HG02571 (cell line): ENCODE results near the gene SERTAD2.

ENCODE experiments used
- ATAC-seq: cut with Tn5 transposase; IDR thresholded peaks from one replicate; pipeline ENCODE4 v1.9.1; 2021; ENCODE audit warnings: mild to moderate bottlenecking, moderate library complexity; ENCODE audit not compliant: unreplicated experiment

The SERTAD2 gene

DNA sequence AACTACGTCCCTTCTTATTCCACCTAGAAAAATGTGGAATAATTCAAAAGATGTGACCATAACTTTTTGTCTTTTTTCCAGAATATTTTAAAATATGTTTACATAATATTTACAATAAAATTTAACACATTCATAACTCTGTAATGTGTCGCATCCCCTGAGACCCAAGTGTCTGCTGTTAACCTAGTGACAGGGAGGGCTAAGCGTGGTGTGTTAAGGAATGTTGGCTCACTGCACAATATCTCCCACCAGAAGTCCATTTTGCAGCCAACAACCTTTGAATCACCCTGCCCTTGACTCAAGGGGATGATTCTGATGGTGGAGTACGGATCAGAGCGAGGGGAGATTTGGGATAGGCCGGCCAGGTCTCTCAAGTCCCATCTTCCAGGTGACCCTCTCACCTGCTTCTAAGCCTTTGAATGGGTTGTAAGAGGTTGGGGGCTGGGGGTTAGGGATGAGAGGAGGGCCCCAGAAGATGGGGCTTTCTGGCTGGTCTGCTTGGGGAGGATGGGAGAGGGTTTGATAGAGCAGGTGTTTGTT lies 43.3 kb downstream of the SERTAD2 start:
- ATAC-seq, result no peak

DNA sequence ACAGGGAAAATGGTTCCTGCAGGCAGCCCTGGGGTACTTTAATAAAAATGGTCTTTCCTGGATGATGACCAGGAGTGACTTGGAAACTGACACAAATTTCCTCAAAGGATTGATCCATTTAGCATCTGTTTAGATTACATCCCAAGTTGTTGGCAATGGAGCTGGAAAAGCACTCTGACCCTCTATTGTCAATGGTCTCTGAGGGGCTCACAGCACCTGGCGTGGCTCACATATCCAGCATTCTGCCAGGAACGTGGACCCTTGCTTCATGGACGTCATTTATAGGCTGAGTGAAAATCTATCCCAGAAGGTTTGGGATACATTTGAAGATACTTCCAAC lies 43.8 kb downstream of the SERTAD2 start:
- no peak for ATAC-seq

DNA sequence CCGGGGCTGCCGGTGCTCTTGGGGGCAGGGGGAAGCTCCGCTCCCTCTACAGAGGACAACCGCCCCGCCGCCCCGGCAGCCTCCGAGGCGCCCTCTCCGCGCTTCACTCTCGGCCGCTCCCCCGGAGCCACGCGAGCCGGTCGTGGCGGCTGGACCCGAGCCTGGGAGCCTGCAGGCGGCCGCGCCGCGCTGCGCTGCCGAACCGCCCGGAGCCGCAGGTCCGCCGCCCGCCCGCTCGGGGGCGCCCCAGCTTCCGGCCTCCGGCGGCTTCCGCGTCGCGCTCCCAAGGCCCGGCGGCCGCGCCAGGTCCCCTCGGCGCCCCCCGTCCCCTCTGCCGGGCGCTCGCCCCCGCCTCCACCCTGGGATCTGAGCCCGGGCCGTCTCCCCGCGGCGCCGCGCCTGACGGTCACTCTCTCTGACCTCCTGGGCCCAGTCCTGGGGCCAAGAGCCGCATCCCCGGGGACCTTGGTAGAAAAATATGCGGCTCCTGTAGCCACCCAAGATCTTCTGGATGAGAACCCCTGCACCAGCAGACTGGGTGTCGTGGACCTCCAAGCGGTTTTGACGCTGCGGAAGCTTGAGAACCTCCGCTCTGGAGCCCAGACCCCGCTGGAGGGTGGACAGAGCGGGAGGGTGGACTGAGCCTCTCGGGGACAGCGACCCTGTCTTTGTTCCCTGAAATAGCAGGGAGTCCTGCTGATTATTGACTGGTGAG lies 44.3 kb downstream of the SERTAD2 start:
- ATAC-seq, result peak; percentile 41

DNA sequence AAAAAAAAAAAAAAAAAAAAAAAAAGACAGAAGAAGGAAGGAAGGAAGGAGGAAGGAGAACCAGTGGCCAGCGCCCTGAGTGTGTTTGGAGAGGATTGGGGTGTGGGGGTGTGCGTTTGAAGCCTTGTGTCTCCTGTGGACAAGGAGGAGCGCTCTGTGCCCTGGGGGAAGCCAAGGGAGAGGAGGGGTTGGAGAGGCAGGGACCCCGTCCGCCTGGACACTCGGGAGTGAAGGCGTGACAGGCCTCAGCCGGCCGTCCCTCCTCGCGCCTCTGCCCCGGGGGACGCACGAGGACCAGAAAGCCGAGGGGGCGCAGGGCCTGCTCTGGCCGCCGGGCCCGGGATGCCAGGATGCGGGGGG lies 44.9 kb downstream of the SERTAD2 start:
- ATAC-seq, result peak; percentile 0

DNA sequence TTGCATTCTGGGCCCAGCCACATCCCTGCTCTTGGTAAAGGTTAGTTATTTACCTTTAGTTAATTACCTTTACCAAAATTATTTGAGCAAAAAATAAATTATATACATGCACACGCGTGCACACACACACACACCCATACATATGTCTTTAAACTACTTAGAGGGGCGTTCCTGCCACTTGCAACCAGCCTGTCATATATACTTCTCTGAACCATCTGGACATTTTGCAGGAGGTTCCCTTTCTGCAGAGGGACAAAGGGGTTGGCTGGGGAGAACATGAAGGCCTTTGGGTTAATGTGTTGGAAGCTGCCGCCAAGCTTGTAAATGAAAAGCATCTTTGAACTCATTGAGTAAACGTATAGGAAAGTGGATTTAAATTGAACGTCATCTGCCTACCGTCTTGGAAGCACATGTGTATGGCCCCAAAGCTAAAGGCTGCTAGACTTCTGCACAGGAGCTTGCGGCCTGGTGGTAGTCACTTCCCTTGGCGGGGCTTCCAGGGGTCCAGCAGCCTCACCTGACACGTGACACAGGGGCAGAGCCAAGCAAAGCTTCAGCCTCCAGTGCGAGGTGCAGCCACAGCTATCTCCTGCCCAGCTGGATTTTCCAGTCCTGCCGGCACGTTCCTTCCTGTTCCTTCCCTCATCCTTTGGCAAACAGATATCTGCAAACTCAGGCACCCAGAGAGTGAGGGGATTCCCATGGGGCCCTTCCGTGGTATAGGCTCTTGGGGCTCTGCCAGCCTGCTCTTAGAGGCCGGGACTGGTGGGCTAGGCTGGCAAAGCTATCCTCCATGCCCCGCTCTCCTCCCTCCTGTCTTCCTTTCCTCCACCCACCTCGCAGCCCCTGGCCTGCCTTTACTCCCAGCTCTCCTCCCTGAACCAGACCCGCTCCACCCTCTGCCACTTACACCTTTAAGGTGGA lies 46.1 kb downstream of the SERTAD2 start:
- ATAC-seq, result no peak

DNA sequence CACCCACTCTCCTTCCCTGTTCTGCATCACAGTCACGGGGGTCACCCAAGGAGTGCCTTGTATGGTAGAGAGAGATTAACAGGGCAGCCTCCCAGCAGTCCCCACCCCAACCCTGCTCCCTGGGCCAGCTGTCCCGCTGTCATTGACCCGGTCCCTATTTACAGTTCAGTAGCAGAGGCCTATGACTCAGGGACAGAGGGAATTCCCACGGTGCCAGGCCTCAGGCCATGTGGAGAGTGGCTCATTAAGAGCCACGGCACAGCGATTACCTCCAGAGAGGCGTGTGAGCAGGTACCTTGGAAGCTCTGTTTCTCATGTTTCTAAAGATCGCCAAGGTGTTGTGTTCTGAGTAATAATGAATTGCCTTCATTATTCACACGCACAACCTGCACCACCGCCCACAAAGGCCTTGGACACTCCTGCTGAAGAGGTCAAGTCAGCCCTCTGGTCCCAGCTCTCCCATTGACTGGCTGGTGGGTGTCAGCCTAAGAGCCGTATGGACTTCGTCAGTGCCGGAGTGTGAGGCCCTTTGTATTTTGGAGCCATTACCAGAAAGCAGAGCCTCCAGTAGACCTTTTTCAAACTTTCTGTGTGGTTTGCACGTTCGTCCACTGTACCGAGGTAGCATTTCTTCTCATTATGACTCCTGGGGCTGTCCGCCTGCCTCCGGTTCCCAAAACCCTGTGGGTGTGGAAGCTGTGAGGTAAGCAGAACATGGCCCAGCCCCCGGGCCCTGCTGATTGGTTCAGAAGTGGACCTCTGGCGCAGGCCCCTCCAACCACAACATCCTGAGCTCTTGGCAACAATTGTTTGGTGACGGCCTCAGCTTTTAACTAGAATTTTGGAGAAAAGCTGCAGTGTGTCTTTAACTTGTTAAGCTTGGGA lies 47.0 kb downstream of the SERTAD2 start:
- peak; percentile 82 for ATAC-seq

DNA sequence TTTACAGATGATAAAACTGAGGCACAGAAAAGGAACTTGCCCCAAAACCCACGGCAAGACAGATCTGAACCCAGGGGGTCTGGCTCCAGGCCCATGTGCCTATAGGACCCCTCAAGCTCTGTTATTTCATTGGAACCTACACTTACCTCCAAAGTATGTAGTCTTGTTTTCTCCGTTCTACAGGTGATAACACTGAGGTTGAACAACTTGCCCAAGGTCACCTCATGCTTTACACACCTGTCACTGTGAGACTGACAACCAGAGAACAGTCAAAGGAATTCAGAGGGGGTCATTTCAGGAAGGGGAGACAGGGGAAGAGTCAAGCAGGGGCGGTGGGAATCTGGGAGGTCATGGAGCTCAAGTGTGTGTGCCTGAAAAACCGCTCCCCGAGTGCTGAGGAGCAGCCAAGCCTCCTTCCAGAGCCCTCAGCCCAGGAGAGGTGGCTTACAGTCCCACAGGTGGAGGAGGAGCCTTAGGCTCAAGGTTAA lies 47.7 kb downstream of the SERTAD2 start:
- no peak for ATAC-seq

DNA sequence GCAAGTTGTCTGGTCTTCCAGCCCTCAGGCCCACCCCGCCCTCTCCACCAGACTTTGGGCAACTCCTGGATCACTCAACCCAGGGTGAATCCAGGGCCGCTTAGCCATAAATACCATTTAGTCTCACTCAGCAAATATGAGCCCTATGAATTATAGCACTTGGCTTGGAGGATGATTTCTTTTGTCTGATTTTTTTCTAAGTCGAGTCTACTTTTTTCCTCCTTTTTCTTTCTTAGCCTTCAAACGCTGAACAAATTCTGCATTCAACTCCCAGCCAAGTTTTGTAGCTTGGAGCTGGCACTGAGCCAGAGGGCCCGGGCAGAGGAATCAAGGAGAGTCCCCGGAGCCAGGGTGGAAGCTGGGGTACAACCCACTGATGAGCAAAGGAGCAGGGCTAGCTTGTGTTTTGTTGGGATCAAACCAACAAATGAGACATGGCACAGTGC lies 48.7 kb downstream of the SERTAD2 start:
- no peak for ATAC-seq

DNA sequence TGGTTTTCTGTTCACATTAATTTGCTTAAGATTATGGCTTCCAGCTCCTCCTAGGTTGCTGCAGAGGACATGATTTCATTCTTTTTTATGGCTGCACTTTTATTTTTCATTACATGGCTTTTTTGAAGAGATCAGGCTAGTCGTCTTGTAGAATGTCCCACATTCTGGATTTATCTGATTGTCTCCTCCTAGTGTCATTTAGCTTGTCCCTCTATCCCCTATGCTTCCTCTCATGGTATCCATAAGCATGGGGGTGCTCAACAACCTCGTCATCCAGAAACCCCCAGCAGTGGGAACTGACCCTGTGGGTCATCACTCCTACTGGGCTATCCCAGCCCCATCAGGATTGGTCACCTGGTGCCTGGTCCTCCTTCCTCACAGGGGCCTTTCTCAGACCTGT lies 49.6 kb downstream of the SERTAD2 start:
- no peak for ATAC-seq

DNA sequence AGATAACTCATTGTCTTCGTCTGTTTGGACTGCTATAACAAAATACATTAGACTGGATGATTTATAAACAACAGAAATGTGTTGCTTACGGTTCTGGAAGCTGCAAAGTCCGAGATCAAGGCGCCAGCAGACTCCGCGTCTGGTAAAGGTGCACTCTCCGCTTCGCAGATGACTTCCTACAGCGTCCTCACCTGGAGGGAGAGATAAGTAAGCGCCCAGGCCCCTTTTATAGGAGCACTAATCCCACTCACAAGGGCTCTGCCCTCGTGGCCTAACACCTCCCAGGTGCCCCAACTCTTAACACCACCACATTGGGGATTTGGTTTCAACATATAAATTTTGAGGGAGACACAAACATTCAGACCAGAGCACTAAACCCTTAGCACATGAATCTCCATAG lies 51.3 kb downstream of the SERTAD2 start:
- ATAC-seq, result no peak

DNA sequence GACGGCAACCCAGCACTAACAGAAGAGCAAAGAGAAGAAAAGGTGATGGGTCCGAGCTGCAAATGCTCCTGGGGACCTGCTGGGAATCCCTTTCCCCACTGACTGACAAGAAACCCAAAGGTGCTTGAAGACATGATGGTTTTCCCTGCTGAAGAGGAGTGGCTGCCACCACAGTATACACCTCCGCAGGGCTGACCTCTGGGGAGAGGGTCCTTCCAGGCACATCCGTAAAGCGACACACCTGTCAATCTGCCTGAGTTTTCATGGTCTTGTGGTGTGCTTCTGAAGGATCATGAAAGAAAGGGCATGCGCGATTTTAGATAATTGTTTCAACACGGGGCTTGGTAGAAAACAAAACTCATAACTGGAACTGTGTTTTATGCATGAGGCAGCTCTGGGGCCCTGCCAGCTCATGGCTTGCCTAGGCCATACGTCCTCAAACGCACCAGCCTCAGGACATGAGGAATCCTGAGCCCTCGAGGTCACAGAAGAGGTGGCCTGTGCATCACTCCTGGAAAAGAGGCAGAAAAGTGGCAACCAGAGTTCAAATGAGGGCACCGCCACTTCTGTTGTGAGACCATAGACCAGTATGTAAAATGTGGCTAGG lies 51.8 kb downstream of the SERTAD2 start:
- no peak for ATAC-seq

DNA sequence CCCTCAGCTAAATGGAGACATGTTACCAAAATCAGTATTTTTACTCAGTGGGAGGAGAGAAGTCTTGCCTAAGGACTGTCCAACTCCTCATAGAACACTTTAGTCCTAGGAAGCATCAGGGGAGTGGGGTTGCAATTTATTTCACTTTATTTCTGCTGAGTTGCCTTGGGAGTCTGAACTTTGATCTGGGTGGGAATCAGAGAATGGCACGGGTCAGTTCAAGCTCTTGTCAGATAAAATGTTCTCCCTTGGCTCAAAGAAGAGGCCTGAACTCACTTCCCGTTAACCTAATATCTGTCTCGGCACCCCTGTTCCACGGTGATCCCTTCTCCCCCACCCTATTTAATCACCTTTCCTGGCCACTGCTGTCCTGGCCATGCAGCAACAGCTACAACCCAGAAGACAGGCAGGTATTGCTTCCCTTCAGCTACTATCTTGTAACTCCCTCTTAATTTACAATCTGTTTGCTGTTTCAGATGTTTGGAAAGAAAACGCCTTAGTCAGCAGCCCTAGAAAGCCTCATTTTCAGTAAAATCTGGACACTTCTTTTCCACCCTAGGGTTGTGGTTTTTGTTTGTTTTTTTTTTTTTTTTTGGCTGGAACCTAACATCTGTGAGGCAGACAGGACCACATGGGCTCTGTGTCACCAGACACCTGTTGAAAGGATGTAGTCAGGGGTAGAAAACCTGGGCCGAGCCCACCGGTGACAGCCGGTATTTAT lies 52.5 kb downstream of the SERTAD2 start:
- ATAC-seq, result no peak

DNA sequence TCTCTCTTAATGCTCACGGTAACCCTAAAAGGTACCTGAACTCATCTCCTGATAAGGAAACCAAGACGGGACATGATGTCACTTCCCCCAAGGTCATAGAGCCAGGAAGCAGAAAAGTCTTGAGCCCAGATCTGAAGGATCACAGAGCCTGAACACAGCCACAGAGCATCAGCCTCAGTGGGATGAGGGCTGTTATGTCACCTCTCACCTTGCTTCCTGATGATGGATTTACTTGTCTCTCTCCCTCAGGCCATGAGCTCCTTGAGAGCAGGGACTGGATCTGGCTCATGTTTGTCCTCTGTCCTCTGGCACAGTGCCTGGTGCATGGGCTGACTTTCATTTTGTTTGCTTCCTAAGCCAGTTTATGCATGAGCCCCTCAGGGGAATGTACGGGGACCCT lies 54.2 kb downstream of the SERTAD2 start:
- no peak for ATAC-seq

DNA sequence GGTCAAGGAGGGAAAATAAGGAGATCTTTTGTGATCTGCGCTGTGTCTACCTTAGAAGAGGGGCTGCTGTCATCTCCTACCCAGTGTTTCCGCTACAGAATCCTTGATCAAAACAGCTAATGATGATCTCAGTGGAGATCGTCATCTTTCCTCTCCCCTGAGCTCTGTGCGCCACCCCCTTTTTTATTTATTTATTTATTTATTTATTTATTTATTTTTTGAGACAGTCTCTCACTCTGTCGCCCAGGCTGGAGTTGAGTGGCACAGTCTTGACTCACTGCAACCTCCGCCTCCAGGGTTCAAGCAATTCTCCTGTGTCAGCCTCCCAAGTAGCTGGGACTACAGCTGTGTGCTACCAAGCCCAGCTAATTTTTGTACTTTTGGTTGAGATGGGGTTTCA lies 55.5 kb downstream of the SERTAD2 start:
- no peak for ATAC-seq

DNA sequence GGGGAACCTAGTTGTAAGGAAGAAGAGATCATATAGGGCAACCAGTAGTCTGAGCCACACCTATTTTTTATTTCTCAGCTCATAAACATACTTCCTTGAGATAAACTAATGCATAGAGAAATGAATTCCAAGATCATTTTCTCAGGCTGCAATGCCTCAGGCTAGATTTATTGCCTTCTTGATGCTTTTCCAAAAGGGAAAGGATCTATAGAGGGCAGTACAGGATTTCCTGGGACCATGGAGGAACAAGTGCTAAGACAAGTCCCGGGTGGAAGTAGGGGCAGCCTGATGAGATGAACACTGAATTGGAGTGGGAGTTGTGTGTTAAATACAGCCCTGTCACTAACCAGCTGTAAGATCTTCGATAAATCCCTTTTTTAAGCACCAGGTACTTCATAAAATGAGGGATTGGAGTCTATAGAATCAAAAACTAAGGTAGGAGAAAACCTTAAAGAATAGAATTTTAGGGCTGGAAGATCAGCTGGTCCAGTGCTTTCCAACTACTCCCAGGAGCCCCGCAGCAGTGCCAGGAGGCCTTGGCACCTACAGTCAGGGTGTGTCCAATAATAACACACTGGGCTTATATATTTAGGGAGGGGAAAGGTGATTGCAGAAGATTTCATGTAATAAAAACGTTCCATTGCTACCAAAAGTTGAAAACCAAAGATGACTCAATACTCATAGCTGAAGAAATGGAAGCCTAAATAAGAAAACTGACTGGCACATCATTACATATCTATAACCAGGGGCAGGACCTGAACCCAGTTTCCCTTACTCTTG lies 58.1 kb downstream of the SERTAD2 start:
- ATAC-seq, result no peak

DNA sequence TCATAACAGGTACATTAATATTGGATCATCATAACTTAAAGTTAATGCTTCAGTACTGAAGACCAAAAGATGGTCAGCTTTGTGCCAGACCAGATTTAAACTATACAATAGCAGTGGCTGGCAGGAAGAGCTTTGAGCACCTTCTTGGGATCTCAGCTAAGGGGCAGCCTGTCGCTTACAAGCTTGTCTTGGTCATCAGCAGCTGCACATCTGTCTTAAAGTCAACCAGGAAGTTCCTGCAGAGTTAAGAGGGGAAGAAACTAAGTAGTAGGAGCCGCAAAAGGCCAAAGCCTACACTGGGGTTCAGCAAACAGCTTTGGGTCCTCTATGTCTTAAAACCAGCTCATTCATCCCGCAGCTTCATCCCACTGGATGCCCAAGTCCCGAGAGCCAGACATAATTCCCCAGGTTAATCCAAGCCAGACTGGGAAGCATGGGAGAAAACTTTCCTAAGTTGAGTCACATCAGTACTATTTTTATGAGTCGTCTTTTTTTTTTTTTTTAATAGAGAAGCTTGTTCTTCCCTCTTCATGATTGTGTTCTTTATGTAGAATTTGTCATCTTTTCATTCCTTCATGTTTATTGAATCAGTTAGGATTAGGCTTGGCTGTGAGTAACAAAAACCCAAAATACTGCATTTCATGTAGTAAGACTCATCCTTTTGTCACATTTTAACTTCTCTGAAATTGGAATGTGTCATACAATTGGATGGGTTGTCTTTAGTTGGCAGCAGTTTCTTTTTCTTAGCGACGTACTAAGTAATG lies 59.3 kb downstream of the SERTAD2 start:
- ATAC-seq, result no peak

DNA sequence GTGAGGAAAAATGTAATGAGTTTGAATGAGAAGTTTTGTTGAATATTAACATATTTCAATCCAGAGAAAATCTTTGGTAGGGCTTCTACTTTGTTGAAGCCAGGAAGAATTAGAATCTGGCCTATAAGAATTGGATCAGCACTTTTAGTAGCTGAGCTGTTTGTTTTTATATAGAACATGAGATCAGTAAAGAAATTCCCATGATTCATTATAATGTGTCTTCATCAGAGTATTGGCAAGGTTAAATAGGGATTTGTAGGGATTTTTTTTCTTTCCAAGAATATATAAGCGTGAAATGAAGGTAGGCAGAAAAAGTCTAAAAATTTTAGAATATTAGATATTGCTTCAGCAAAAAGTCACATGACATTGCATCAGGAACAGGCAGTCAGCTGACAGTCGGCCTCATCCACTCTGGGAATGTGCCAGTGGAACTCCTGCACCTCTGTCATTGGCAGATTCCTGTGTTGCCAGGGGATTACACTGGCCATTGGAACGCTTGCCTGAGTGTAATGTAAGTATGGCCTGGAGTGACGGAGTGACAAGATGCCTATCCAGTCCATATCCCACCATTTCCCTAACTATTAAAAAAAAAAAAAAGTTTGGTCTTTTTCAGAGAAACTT lies 60.6 kb downstream of the SERTAD2 start:
- no peak for ATAC-seq

DNA sequence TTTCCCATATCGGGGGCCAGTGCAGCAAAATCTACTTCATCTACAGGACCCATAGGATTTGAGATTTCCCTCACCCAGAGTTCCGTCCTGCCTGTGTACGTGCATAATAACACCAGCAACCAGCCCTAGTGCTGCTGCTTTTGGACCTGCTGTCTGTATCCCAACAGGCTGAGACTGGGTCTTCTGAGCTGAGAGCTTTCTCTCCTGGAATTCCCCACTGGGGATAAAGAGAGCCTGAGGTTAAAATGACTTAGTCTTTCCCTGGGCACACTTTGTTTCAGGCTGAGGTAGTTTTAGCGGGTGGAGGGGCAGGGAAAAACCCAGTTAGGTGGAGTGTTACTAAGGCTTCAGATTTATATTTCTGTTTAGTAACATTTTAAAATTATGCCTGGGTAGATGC lies 62.5 kb downstream of the SERTAD2 start:
- no peak for ATAC-seq
